Keratinocyte (primary cell): ENCODE results near the gene SKOR1. TPM values are rescaled to one million over a fixed set of nuclear protein-coding genes. Genes with fewer than 3 reads are reported as not detected.

Experiments used
- DNase-seq: peaks from one replicate; pipeline ENCODE4 v3.0.0-alpha.2; 2011; ENCODE audit warnings: low read depth, missing footprints, low spot score
- FAIRE-seq: peaks from 2 replicates; lab custom pipeline; 2011; peaks lifted over from hg19 to GRCh38; lab: Jason Lieb, UNC
- H2AFZ ChIP-seq: 2 replicates; pipeline ENCODE4 v1.6.0; 2012; ENCODE audit warnings: low read length, control low read depth, inconsistent platforms; ENCODE audit not compliant: control insufficient read depth
- H3K27ac ChIP-seq: 2 replicates; pipeline ENCODE4 v1.5.1; 2011; ENCODE audit warnings: low read length; ENCODE audit not compliant: control insufficient read depth, insufficient read depth
- H3K27me3 ChIP-seq: 3 replicates; pipeline ENCODE4 v1.6.0; 2011; ENCODE audit warnings: low read length; ENCODE audit not compliant: control insufficient read depth, insufficient read depth; ENCODE audit errors: extremely low read depth
- H3K36me3 ChIP-seq, 2 experiments: 2 replicates in 1 of 2; 3 replicates in 1 of 2; pipeline ENCODE4 v1.5.1; 2011; ENCODE audit warnings: low read length in 2 of 2, mild to moderate bottlenecking in 1 of 2; ENCODE audit not compliant: control insufficient read depth in 2 of 2, insufficient read depth in 2 of 2; ENCODE audit errors: extremely low read depth in 1 of 2
- H3K4me1 ChIP-seq: 3 replicates; pipeline ENCODE4 v1.5.1; 2011; ENCODE audit warnings: low read length; ENCODE audit not compliant: control insufficient read depth, insufficient read depth; ENCODE audit errors: extremely low read depth
- H3K4me2 ChIP-seq: 3 replicates; pipeline ENCODE4 v1.6.0; 2011; ENCODE audit warnings: low read depth, low read length; ENCODE audit not compliant: control insufficient read depth, insufficient read depth; ENCODE audit errors: extremely low read depth
- H3K4me3 ChIP-seq, 3 experiments: fragments of 200-600 bp in 1 of 3; sonication (generic) in 1 of 3; 2 replicates in 2 of 3; 3 replicates in 1 of 3; pipeline ENCODE4 v1.5.1; 2011 to 2016; ENCODE audit warnings: low read length in 3 of 3, mild to moderate bottlenecking in 3 of 3, control low read depth in 2 of 3, inconsistent platforms in 1 of 3, low read depth in 1 of 3, mixed read lengths in 1 of 3, mixed run types in 1 of 3, moderate library complexity in 1 of 3; ENCODE audit not compliant: control insufficient read depth in 2 of 3, insufficient read depth in 2 of 3; ENCODE audit errors: extremely low read depth in 1 of 3
- H3K79me2 ChIP-seq: 2 replicates; pipeline ENCODE4 v1.6.0; 2012; ENCODE audit warnings: low read length; ENCODE audit not compliant: control insufficient read depth, insufficient read depth
- H3K9ac ChIP-seq: 3 replicates; pipeline ENCODE4 v1.6.0; 2011; ENCODE audit warnings: low read length; ENCODE audit not compliant: control insufficient read depth, insufficient read depth; ENCODE audit errors: extremely low read depth
- H3K9me1 ChIP-seq: 3 replicates; pipeline ENCODE4 v1.6.0; 2011; ENCODE audit warnings: low read length; ENCODE audit not compliant: control insufficient read depth, insufficient read depth; ENCODE audit errors: extremely low read depth
- H3K9me3 ChIP-seq: 2 replicates; pipeline ENCODE4 v1.5.1; 2012; ENCODE audit warnings: low read depth, low read length; ENCODE audit not compliant: control insufficient read depth
- H4K20me1 ChIP-seq: 3 replicates; pipeline ENCODE4 v1.6.0; 2011; ENCODE audit warnings: low read length; ENCODE audit not compliant: control insufficient read depth, insufficient read depth; ENCODE audit errors: extremely low read depth
- CTCF ChIP-seq, 3 experiments: IDR thresholded peaks in 1 of 3; conservative IDR thresholded peaks in 1 of 3; optimal IDR thresholded peaks in 1 of 3; 2 replicates in 2 of 3; 3 replicates in 1 of 3; pipeline versions ENCODE3 to v1.5.1; 2011; ENCODE audit warnings: low read length in 3 of 3, mild to moderate bottlenecking in 3 of 3, moderate library complexity in 2 of 3, control low read depth in 1 of 3, inconsistent platforms in 1 of 3; ENCODE audit not compliant: insufficient read depth in 2 of 3; ENCODE audit errors: extremely low read depth in 1 of 3
- EZH2 ChIP-seq: IDR thresholded peaks from one replicate; pipeline ENCODE4 v1.6.1; 2012; ENCODE audit warnings: inconsistent platforms, mild to moderate bottlenecking, low read length, moderate library complexity
- dilution Hi-C: fragments of 300-500 bp; cut with MboI; formaldehyde crosslinking; loops from one replicate; pipeline ENCODE4 v1.7.0; 2020; ENCODE audit warnings: low sequenced_read_pairs; ENCODE audit not compliant: extremely low pct_ligation_motif_present
- polyA plus RNA-seq, 5 experiments: library from polyadenylated mRNA; depleted of rRNA in 3 of 5; stranded (reverse) in 3 of 5; stranded (forward) in 1 of 5; unstranded in 1 of 5; fragments of >200 nt; gene quantifications; 1 replicate in 1 of 5; 2 replicates in 3 of 5; 3 replicates in 1 of 5; pipeline versions ENCODE4 v1.2.1 to v1.2.3, GENCODE V29; 2011 to 2012; ENCODE audit warnings: missing spikeins in 2 of 5, low read depth in 1 of 5, low replicate concordance in 1 of 5

SKOR1 gene
- polyA plus RNA-seq, 1 donor (not counting 4 experiments of a cell fraction or from before 2014, with no cell fraction given), result 0.03 TPM

GRCh38 chr15:67865331-67865730 is 40.0 kb downstream of the SKOR1 start:
- H3K4me3 ChIP-seq, result no peak overlapping the region
- no peak for FAIRE-seq
- TF ChIP-seq CTCF (optimal IDR thresholded peaks at IDR 0.05 in 1 of 3, IDR thresholded peaks at IDR 0.05 in 1 of 3, conservative IDR thresholded peaks at IDR 0.05 in 1 of 3; ENCODE audit: extremely low read depth in 1 of 3, insufficient read depth in 2 of 3, low read length in 3 of 3), result no peak
- TF ChIP-seq EZH2, result no peak
- H3K36me3 ChIP-seq, result no peaks in the 10 kb centered on the region
- no peak overlapping the region for H2AFZ ChIP-seq
- no peaks in the 10 kb centered on the region for H4K20me1 ChIP-seq
- no peaks in the 10 kb centered on the region for H3K79me2 ChIP-seq
- no peaks in the 10 kb centered on the region for H3K27me3 ChIP-seq
- dilution Hi-C loops, result no loop called here
- H3K9ac ChIP-seq, result no peak overlapping the region
- no peak for DNase-seq
- peaks cover 4% of the 10 kb centered on the region for H3K4me1 ChIP-seq
- no peaks in the 10 kb centered on the region for H3K9me1 ChIP-seq
- H3K9me3 ChIP-seq, result no peaks in the 10 kb centered on the region
- no peak overlapping the region for H3K27ac ChIP-seq
- no peak overlapping the region for H3K4me2 ChIP-seq

GRCh38 chr15:67865766-67866165 is 40.5 kb downstream of the SKOR1 start:
- DNase-seq (no peak), FAIRE-seq (no peak)
- H3K27me3 ChIP-seq, result no peaks in the 10 kb centered on the region
- no peak overlapping the region for H3K4me3 ChIP-seq
- no peak overlapping the region for H3K27ac ChIP-seq
- H4K20me1 ChIP-seq, result no peaks in the 10 kb centered on the region
- dilution Hi-C loops, result no loop called here
- no peaks in the 10 kb centered on the region for H3K79me2 ChIP-seq
- no peaks in the 10 kb centered on the region for H3K9me3 ChIP-seq
- no peak overlapping the region for H2AFZ ChIP-seq
- H3K36me3 ChIP-seq, result no peaks in the 10 kb centered on the region
- H3K4me1 ChIP-seq, result peaks cover 4% of the 10 kb centered on the region
- H3K4me2 ChIP-seq, result no peak overlapping the region
- no peak overlapping the region for H3K9ac ChIP-seq
- no peaks in the 10 kb centered on the region for H3K9me1 ChIP-seq
- TF ChIP-seq CTCF (optimal IDR thresholded peaks at IDR 0.05 in 1 of 3, IDR thresholded peaks at IDR 0.05 in 1 of 3, conservative IDR thresholded peaks at IDR 0.05 in 1 of 3; ENCODE audit: extremely low read depth in 1 of 3, insufficient read depth in 2 of 3, low read length in 3 of 3), result no peak
- no peak for TF ChIP-seq EZH2
